Measurements from ENCODE around the gene GSN. TPM values are rescaled to one million over a fixed set of nuclear protein-coding genes. Genes with fewer than 3 reads are reported as not detected.

The GSN gene
- total and polyA plus RNA-seq, 2 of the 13 experiments (the other 11 are each of a cell fraction or from before 2014, with no cell fraction given): 294 to 307 TPM

DNA sequence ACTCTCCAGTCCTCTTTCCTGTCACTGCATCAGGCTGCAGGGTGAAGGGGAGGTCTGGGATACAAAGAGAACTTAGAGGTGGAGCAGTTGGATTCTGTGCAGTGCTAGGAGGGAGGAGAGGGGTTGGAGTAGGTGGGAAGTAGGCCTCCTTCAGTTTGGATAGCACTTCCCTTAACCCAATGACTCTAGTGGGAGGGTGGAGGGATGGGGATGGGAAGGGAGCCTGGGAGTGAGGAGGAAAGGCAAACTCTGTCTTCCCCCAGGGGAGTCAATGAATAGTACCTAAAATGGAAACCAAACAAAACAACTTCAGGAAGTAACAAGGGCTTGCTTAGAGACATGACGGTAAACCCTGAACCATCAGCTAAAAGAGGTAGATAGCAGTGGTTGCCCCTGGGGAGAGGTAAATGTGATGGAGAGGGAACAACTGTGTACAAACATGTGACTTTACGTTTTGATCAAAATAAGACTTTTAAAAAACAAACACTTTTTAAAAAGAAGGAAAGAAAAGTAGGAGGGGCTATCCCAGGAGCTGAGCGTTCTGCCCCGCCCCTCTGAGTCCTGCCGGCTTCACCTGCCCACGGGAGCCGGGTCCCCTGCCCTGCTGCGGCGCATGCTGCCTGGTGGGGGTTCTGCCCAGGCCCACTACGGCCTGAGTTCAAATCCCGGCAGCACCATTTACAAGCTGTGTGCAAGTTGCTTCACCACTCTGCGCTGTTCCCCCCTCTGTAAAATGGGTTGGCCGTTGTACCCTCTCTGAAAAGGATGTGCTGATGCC, 30.9 kb downstream of the GSN start (continued):
- TF ChIP-seq RBFOX2 (IDR thresholded peaks at IDR 0.05; ENCODE audit: low read depth, low read length) (no peak), ZBTB38 (CRISPR knock-in tag; IDR thresholded peaks at IDR 0.05) (no peak), HOXA5 (CRISPR knock-in tag; IDR thresholded peaks at IDR 0.05) (0 out of 2 replicates have a peak, but pooled peaks have one; percentile 13), ZNF777 (CRISPR knock-in tag; IDR thresholded peaks at IDR 0.05) (peak; percentile 17), ZMYM2 (CRISPR knock-in tag; IDR thresholded peaks at IDR 0.05) (peak; percentile 85), ARID3A (IDR thresholded peaks at IDR 0.05; ENCODE audit: low read depth, low read length) (no peak), ZNF543 (CRISPR knock-in tag; IDR thresholded peaks at IDR 0.05) (no peak), NR2C2 (CRISPR knock-in tag; IDR thresholded peaks at IDR 0.05; ENCODE audit: borderline replicate concordance) (no peak), ZNF343 (CRISPR knock-in tag; IDR thresholded peaks at IDR 0.05) (no peak), KLF12 (CRISPR knock-in tag; IDR thresholded peaks at IDR 0.05; ENCODE audit: borderline replicate concordance) (no peak), TOE1 (CRISPR knock-in tag; IDR thresholded peaks at IDR 0.05) (no peak), GABPA (IDR thresholded peaks at IDR 0.05; ENCODE audit: low read depth, low read length) (no peak), GABPA (CRISPR knock-in tag; IDR thresholded peaks at IDR 0.05; ENCODE audit: low read depth) (no peak), ZNF790 (CRISPR knock-in tag; IDR thresholded peaks at IDR 0.05; ENCODE audit: borderline replicate concordance) (peak; percentile 40; the same call in 1 of the 2 replicates), HDAC2 (CRISPR knock-in tag; IDR thresholded peaks at IDR 0.05) (peak; percentile 13; the same call in 1 of the 2 replicates), ZFP37 (CRISPR knock-in tag; IDR thresholded peaks at IDR 0.05; ENCODE audit: borderline replicate concordance) (peak; percentile 29; the same call in 1 of the 2 replicates), NR2F1 (CRISPR knock-in tag; IDR thresholded peaks at IDR 0.05) (no peak)
- TF ChIP-seq, protein P1, sequence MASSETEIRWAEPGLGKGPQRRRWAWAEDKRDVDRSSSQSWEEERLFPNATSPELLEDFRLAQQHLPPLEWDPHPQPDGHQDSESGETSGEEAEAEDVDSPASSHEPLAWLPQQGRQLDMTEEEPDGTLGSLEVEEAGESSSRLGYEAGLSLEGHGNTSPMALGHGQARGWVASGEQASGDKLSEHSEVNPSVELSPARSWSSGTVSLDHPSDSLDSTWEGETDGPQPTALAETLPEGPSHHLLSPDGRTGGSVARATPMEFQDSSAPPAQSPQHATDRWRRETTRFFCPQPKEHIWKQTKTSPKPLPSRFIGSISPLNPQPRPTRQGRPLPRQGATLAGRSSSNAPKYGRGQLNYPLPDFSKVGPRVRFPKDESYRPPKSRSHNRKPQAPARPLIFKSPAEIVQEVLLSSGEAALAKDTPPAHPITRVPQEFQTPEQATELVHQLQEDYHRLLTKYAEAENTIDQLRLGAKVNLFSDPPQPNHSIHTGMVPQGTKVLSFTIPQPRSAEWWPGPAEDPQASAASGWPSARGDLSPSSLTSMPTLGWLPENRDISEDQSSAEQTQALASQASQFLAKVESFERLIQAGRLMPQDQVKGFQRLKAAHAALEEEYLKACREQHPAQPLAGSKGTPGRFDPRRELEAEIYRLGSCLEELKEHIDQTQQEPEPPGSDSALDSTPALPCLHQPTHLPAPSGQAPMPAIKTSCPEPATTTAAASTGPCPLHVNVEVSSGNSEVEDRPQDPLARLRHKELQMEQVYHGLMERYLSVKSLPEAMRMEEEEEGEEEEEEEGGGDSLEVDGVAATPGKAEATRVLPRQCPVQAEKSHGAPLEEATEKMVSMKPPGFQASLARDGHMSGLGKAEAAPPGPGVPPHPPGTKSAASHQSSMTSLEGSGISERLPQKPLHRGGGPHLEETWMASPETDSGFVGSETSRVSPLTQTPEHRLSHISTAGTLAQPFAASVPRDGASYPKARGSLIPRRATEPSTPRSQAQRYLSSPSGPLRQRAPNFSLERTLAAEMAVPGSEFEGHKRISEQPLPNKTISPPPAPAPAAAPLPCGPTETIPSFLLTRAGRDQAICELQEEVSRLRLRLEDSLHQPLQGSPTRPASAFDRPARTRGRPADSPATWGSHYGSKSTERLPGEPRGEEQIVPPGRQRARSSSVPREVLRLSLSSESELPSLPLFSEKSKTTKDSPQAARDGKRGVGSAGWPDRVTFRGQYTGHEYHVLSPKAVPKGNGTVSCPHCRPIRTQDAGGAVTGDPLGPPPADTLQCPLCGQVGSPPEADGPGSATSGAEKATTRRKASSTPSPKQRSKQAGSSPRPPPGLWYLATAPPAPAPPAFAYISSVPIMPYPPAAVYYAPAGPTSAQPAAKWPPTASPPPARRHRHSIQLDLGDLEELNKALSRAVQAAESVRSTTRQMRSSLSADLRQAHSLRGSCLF (CRISPR knock-in tag; IDR thresholded peaks at IDR 0.05; ENCODE audit: borderline replicate concordance): peak; percentile 64; the same call in 1 of the 2 replicates
- TF ChIP-seq, protein P2, sequence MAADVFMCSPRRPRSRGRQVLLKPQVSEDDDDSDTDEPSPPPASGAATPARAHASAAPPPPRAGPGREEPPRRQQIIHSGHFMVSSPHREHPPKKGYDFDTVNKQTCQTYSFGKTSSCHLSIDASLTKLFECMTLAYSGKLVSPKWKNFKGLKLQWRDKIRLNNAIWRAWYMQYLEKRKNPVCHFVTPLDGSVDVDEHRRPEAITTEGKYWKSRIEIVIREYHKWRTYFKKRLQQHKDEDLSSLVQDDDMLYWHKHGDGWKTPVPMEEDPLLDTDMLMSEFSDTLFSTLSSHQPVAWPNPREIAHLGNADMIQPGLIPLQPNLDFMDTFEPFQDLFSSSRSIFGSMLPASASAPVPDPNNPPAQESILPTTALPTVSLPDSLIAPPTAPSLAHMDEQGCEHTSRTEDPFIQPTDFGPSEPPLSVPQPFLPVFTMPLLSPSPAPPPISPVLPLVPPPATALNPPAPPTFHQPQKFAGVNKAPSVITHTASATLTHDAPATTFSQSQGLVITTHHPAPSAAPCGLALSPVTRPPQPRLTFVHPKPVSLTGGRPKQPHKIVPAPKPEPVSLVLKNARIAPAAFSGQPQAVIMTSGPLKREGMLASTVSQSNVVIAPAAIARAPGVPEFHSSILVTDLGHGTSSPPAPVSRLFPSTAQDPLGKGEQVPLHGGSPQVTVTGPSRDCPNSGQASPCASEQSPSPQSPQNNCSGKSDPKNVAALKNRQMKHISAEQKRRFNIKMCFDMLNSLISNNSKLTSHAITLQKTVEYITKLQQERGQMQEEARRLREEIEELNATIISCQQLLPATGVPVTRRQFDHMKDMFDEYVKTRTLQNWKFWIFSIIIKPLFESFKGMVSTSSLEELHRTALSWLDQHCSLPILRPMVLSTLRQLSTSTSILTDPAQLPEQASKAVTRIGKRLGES (CRISPR knock-in tag; IDR thresholded peaks at IDR 0.05; ENCODE audit: borderline replicate concordance): no peak

Measured in HepG2 (cell line).